HG03064 (cell line): Measurements from ENCODE around the gene KRTAP10-2.
"Not testable (repeated sequence)": the region's sequence is repeated elsewhere in the genome, so short reads cannot be mapped to it uniquely, and the experiment has no call there.

Source experiments
- ATAC-seq: cut with Tn5 transposase; IDR thresholded peaks from one replicate; pipeline ENCODE4 v1.9.1; 2021; ENCODE audit warnings: low read depth; ENCODE audit not compliant: unreplicated experiment

KRTAP10-2 gene, protein sequence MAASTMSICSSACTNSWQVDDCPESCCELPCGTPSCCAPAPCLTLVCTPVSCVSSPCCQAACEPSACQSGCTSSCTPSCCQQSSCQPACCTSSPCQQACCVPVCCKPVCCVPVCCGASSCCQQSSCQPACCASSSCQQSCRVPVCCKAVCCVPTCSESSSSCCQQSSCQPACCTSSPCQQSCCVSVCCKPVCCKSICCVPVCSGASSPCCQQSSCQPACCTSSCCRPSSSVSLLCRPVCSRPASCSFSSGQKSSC

GRCh38 chr21:44551340-44551961 is at the start of gene KRTAP10-2:
Gene KRTAP10-2 (minus strand): TSS chr21:44551505. CDS start chr21:44551458, 47 bp downstream.
- no peak for ATAC-seq

GRCh38 chr21:44601091-44601490 is 49.8 kb upstream of the KRTAP10-2 start:
- ATAC-seq = not testable (repeated sequence)

DNA sequence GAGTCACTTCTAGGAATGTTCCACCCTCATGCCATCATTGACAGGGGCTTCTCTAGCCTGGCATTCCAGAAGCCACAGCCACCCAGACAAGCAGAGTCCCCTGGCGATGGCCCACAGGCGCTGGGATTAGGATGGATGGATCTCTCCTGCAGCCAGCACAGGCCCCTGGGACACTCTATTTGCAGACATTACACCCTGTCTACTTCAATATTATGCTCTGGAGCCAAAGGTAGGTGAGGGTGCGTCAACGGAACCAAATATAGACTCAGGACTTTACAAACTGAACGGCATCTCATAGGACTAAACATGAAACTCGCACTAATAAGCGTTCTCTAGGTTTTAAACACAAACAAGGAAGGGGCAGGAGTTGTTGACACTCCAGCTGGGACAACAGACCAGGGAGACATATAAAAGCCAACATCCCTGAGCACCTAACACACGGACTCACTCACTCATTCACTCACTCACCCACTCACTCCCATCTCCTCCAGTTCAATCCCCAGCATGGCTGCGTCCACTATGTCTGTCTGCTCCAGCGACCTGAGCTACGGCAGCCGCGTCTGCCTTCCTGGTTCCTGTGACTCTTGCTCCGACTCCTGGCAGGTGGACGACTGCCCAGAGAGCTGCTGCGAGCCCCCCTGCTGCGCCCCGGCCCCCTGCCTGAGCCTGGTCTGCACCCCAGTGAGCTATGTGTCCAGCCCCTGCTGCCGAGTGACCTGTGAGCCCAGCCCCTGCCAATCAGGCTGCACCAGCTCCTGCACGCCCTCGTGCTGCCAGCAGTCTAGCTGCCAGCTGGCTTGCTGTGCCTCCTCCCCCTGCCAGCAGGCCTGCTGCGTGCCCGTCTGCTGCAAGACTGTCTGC is 49.0 kb upstream of the KRTAP10-2 start, which contains the start of gene KRTAP10-7:
TSS of gene KRTAP10-7 (plus strand) at position 480 of the 861 bp plus-strand sequence. CDS start at position 505, 25 bp downstream.
- ATAC-seq = not testable (repeated sequence)

- ATAC-seq = no peak
Measured at GRCh38 chr21:44599264-44600029, 48.1 kb upstream of the KRTAP10-2 start.

GRCh38 chr21:44598061-44598460 is 46.8 kb upstream of the KRTAP10-2 start:
- ATAC-seq = no peak

DNA sequence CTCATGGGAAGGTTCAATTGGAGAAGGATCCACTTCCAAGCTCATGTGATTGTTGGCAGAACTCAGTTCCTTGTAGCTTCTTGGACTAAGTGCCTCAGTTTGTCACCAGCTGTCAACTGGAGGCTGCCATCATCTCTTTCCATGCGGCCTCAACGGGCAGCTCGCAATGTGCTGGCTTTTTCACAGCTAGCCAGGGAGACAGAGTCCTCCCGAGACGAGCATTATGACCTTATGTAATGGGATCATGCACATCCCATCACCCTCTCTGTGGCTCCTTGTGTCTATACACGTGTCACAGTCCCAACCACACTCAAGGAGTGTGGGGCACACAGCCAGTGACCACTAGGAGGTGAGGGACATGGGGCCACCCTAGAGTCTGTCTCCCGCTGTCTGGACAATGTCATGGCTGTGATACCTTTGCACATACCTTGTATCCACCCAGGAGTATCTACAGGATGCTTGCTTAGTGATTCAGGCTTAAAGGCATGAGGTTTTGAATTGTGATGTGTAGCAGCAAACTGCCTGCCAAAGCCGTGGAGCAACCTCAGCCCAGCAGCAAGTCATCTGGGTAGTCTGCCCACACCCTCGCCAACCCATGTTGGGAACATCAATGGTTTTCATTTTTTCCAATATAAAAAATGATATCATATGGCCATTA is 44.9 kb upstream of the KRTAP10-2 start:
- no peak for ATAC-seq

GRCh38 chr21:44595524-44595923 is 44.2 kb upstream of the KRTAP10-2 start:
- ATAC-seq = no peak

GRCh38 chr21:44594406-44594916 is 43.2 kb upstream of the KRTAP10-2 start:
- no peak for ATAC-seq

DNA sequence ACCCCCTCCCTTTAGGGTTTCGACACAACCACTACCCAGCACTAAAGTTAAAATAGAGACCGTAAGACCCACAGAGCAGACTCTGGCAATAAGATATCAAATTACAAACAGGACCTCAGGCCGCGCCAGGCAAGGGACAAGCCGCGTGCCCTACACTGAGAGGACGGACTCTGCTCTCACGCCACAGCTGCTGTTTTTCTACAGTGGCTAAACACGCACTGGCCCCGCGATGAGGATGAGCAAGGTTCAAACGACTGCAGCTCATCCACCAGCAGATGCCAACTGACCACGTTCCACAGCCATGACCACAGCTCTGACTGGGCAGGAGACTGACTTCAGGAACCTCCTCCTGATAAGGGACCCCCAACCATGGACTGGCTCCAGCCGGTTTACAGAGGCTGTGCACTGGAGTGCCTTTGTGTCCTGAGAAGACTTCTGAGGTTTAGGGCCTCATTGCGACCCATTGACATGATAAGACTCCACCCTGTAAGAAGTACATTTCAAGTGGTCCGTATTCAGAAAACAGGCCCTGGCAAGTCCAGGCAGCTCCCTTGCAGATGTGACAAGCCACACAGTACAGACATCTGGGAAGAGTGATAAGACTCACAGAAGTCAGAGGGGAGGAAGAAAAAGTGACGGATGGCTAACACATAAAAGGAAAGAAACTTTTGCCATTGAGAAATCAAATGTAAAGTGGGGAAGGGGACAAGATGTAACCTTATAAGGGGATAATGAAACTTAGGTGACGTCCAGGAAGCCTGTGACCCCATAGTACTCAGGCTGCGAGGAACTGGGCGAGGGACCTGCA is 42.5 kb upstream of the KRTAP10-2 start:
- no peak for ATAC-seq

- no peak for ATAC-seq
Measured at GRCh38 chr21:44592446-44593311, 41.4 kb upstream of the KRTAP10-2 start, which contains the start of gene KRTAP10-6. Gene KRTAP10-6 (minus strand): TSS chr21:44592505. CDS start chr21:44592484, 21 bp downstream.

DNA sequence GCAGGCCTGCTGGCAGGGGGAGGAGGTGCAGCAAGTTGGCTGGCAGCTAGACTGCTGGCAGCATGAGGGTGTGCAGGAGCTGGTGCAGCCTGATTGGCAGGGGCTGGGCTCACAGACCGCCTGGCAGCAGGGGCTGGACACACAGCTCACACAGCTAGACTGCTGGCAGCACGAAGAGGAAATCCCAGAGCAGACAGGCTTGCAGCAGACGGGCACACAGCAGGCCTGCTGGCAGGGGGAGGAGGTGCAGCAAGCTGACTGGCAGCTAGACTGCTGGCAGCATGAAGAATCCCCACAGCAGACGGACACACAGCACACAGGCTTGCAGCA is 40.5 kb upstream of the KRTAP10-2 start:
- ATAC-seq = not testable (repeated sequence)

GRCh38 chr21:44590897-44591800 is 39.8 kb upstream of the KRTAP10-2 start:
- ATAC-seq = not testable (repeated sequence)

- no peak for ATAC-seq
Measured at GRCh38 chr21:44590311-44590721, 39.0 kb upstream of the KRTAP10-2 start.

DNA sequence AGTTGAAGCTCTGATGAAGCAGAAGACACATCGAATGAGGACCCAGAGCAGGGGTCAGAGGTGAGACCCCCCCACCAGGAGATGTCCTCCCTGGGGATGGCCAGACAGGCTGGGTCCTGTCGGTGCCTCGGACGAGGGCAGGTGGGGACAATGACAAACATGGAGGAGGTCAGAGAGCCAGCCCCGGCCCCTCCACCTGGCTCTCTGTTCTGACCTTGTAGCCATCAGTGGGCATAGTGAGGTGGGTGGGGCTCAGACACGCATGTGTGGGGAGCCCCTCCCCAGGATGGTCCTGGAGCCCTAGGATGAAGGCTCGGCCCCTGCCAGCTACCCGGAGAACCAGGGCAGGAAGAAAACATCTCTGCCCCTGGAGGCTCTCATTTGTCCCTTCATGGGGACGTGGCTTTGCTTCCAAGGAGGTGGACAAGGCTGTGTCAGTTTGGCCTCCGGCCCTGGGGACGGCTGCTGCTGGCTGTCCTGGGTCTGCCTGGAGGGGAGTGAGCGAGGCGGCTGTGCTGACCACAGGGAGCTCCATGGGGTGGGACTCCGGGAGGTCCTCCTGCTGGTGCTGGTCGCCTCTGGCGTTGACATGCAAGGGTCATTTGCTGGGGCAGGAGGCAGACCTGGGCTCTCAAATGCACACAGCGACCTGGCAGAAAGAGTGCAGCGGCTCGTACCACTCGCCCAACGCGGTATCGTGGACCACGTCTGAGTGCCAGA is 38.4 kb upstream of the KRTAP10-2 start:
- no peak for ATAC-seq

DNA sequence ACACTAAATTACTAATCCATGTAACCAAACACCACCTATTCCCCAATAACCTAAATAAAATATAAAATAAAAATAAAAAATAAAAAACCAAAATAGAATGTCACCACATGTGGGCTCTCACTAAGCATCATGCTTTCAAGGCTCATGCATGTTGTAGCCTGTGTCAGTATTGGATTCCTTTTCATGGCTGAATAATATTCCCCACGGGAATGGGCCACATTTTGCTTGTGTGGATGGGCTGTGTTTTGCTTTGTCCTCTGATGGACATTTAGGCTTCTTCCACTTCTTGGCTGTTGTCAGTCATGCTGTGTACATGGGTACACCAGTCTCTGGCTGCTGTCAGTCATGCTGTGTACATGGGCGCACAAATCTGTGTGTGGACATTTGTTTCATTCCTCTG is 37.8 kb upstream of the KRTAP10-2 start:
- ATAC-seq = no peak

- no peak for ATAC-seq
Measured at GRCh38 chr21:44585892-44586291, 34.6 kb upstream of the KRTAP10-2 start.
